ENCODE results near the gene FRY.
"Not testable (repeated sequence)": the region's sequence is repeated elsewhere in the genome, so short reads cannot be mapped to it uniquely, and the experiment has no call there.

Gene FRY

GRCh38 chr13:32039056-32039455, 7.5 kb downstream of the FRY start:
- no peak for DNase-seq (ENCODE audit: low read depth, low spot score)

GRCh38 chr13:32039528-32039927, 8.0 kb downstream of the FRY start:
- no peak for DNase-seq (ENCODE audit: low read depth, low spot score)
- H3K27ac ChIP-seq = no peak overlapping the region

More at GRCh38 chr13:32039056-32039455, 7.5 kb downstream of the FRY start:
- no peak overlapping the region for H3K27ac ChIP-seq

- no peak for DNase-seq (ENCODE audit: low read depth, low spot score)
These were observed 8.6 kb downstream of the FRY start for GRCh38 chr13:32040052-32040642.

GRCh38 chr13:32040689-32041088, 9.1 kb downstream of the FRY start:
- no peak overlapping the region for H3K27ac ChIP-seq
- DNase-seq (ENCODE audit: low read depth, low spot score) = no peak

More at GRCh38 chr13:32040052-32040642, 8.6 kb downstream of the FRY start:
- H3K27ac ChIP-seq = no peak overlapping the region

GRCh38 chr13:32041429-32041828, 9.9 kb downstream of the FRY start:
- H3K27ac ChIP-seq = no peak overlapping the region
- no peak for DNase-seq (ENCODE audit: low read depth, low spot score)

GRCh38 chr13:32042551-32042950, 11.0 kb downstream of the FRY start:
- no peak overlapping the region for H3K27ac ChIP-seq

GRCh38 chr13:32044446-32044845, 12.9 kb downstream of the FRY start:
- DNase-seq (ENCODE audit: low read depth, low spot score) = no peak
- H3K27ac ChIP-seq = no peak overlapping the region

More at GRCh38 chr13:32042551-32042950, 11.0 kb downstream of the FRY start:
- DNase-seq (ENCODE audit: low read depth, low spot score) = no peak

- no peak for DNase-seq (ENCODE audit: low read depth, low spot score)
- H3K27ac ChIP-seq = no peak overlapping the region
These were observed 14.0 kb downstream of the FRY start for GRCh38 chr13:32045537-32045936.

- no peak for DNase-seq (ENCODE audit: low read depth, low spot score)
These were observed 14.6 kb downstream of the FRY start for GRCh38 chr13:32045982-32046785.

GRCh38 chr13:32047088-32047487, 15.5 kb downstream of the FRY start:
- no peak for DNase-seq (ENCODE audit: low read depth, low spot score)
- H3K27ac ChIP-seq = no peak overlapping the region

More at GRCh38 chr13:32045982-32046785, 14.6 kb downstream of the FRY start:
- no peak overlapping the region for H3K27ac ChIP-seq

GRCh38 chr13:32047793-32048192, 16.2 kb downstream of the FRY start:
- no peak for DNase-seq (ENCODE audit: low read depth, low spot score)
- H3K27ac ChIP-seq = no peak overlapping the region

- DNase-seq (ENCODE audit: low read depth, low spot score) = no peak
- peak overlapping the region; percentile 15 for H3K27ac ChIP-seq
These were observed 17.2 kb downstream of the FRY start for GRCh38 chr13:32048816-32049215.

- no peak for DNase-seq (ENCODE audit: low read depth, low spot score)
- H3K27ac ChIP-seq = no peak overlapping the region
These were observed 19.6 kb downstream of the FRY start for GRCh38 chr13:32051156-32051555.

GRCh38 chr13:32056316-32056715, 24.7 kb downstream of the FRY start:
- no peak overlapping the region for H3K27ac ChIP-seq
- DNase-seq (ENCODE audit: low read depth, low spot score) = no peak

GRCh38 chr13:32057325-32057724, 25.8 kb downstream of the FRY start:
- not testable (repeated sequence) for H3K27ac ChIP-seq; DNase-seq (ENCODE audit: low read depth, low spot score)

- DNase-seq (ENCODE audit: low read depth, low spot score) = no peak
- no peak overlapping the region for H3K27ac ChIP-seq
These were observed 28.0 kb downstream of the FRY start for GRCh38 chr13:32059511-32059984.

GRCh38 chr13:32060401-32060878, 28.9 kb downstream of the FRY start:
- DNase-seq (ENCODE audit: low read depth, low spot score) = no peak
- H3K27ac ChIP-seq = no peak overlapping the region

- DNase-seq (ENCODE audit: low read depth, low spot score) = no peak
- no peak overlapping the region for H3K27ac ChIP-seq
These were observed 32.2 kb downstream of the FRY start for GRCh38 chr13:32063619-32064233.

GRCh38 chr13:32067149-32067961, 35.8 kb downstream of the FRY start:
- no peak for DNase-seq (ENCODE audit: low read depth, low spot score)
- no peak overlapping the region for H3K27ac ChIP-seq

GRCh38 chr13:32068255-32068654, 36.7 kb downstream of the FRY start:
- no peak overlapping the region for H3K27ac ChIP-seq
- no peak for DNase-seq (ENCODE audit: low read depth, low spot score)

Measured in epithelial cell of prostate (primary cell).